HFF-Myc (cell line): ENCODE measurements around the gene C1QTNF3.

Experiments
- DNase-seq: peaks from one replicate; pipeline ENCODE4 v3.0.0-alpha.2; 2011; ENCODE audit warnings: low read depth; ENCODE audit errors: extremely low read depth
- H3K4me3 ChIP-seq: replicated peaks from 2 replicates; pipeline ENCODE4 v1.5.1; 2011; ENCODE audit warnings: low read depth, mild to moderate bottlenecking, control low read depth, low read length
- TF ChIP-seq, protein P1 (sequence below): IDR thresholded peaks from 2 replicates; pipeline ENCODE4 v1.5.1; 2012; ENCODE audit warnings: mild to moderate bottlenecking, low read depth, low read length, control low read depth; ENCODE audit errors: missing control alignments

The C1QTNF3 gene

DNA sequence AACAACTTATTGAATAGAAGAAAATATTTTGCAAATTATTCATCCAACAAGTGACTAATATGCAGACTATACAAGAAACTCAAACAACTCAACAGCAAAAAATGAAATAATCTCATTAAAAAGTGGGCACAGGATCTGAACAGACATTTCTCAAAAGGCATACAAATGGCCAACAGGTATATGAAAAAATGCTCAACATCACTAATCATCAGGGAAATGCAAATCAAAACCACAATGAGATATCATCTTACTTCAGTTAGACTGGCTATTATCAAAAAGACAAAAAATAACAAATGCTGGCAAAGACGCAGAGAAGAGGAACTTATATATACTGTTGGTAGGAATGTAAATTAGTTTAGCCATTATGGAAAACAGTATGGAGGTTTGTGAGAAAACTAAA lies 33.4 kb downstream of the C1QTNF3 start:
- TF ChIP-seq, protein P1, sequence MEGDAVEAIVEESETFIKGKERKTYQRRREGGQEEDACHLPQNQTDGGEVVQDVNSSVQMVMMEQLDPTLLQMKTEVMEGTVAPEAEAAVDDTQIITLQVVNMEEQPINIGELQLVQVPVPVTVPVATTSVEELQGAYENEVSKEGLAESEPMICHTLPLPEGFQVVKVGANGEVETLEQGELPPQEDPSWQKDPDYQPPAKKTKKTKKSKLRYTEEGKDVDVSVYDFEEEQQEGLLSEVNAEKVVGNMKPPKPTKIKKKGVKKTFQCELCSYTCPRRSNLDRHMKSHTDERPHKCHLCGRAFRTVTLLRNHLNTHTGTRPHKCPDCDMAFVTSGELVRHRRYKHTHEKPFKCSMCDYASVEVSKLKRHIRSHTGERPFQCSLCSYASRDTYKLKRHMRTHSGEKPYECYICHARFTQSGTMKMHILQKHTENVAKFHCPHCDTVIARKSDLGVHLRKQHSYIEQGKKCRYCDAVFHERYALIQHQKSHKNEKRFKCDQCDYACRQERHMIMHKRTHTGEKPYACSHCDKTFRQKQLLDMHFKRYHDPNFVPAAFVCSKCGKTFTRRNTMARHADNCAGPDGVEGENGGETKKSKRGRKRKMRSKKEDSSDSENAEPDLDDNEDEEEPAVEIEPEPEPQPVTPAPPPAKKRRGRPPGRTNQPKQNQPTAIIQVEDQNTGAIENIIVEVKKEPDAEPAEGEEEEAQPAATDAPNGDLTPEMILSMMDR: no peak
- no peak overlapping the region for H3K4me3 ChIP-seq
- DNase-seq: no peak

DNA sequence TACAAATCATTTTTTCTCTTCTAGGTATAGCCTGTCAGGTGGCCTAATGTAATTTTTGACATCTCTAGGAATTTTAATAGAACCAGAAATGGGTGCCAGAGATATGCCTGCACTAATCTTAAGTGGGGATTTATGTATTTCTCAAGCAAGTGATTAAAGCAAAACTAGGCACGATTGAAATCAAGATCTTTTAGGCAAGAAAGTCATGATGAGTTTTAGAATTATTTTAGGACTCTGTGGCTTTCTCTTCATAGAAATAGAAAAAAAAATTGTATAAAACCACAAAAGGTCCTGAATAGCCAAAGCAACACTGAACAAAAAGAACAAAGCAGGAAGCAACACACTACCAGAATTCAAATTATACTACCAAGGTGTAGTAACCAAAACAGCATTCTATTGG lies 34.2 kb downstream of the C1QTNF3 start:
- DNase-seq: no peak
- H3K4me3 ChIP-seq: peak overlapping the region; percentile 58
- TF ChIP-seq, protein P1: no peak

DNA sequence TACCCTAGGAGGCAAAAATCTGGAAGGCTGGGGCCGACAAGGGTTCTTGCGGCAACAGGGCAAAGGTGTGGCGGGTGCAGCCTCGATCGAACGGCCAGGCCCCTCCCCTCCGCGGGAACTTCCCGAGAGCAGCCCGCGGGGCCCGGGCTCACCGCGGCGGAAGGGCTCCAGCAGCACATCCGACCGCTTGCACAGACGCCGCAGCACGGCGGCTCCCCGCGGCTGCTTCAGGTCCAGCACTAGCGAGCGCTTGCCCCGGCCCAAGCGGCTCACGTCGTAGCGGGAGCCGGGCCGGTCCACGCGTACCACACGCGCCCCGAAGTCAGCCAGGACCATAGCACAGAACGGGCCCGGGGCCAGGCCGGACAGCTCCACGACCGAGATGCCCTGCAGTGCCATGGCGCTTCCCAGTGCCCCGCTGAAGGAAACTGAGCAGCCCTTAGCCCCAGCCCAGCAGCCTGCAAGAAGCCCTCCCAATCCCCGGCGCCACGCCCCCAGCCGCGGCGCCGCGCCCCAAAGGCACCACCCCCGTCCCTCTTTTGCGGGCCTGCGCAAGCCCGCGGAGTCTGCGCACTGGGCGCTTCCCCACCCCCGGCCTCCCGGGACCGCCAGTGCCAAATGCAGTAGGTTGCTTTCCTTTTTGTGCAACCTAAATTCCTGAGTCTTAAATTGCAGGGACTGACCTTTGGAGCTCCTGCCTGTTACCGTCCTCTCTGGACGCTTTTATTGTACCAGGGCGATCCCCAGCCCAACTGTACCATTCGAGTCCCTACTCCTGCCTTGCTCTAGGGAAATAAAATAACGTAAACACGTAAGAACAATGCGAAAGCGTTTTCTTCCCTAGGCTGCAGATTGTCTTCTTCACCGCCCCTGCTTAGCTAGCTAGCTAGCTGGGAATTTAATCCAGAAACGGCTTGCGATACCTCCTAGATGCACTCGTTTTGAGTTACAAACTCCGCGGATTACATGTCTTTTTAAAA lies 35.1 kb downstream of the C1QTNF3 start, which contains the start of gene AMACR:
Gene AMACR, minus strand, starts transcription at position 430 of the 980 bp plus-strand sequence. Its CDS starts 31 bp downstream, at position 399.
- DNase-seq: peak; percentile 51
- H3K4me3 ChIP-seq: peak within 1 kb of the TSS; percentile 58
- TF ChIP-seq, protein P1: no peak

DNA sequence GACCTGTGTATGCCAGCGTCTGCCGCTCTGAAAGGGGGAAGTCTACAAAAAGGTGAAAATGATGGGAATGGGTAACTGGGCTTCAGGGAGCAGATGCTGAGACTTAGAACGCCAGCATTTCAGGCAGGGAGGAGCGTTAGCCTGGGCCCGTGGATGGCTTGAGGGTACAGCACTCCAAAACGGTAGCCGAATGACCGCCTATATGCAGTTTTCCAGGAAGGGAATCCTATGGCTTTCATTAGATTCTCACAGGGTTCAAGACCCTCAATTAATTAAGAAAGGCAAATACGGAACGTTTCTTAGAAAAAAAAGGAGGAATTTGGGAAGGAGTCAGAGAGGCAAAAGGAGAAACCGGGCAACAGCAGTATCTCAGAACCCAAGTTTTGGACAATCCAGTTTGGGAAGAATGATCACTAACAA lies 35.8 kb downstream of the C1QTNF3 start:
- TF ChIP-seq, protein P1: no peak
- no peak for DNase-seq

DNA sequence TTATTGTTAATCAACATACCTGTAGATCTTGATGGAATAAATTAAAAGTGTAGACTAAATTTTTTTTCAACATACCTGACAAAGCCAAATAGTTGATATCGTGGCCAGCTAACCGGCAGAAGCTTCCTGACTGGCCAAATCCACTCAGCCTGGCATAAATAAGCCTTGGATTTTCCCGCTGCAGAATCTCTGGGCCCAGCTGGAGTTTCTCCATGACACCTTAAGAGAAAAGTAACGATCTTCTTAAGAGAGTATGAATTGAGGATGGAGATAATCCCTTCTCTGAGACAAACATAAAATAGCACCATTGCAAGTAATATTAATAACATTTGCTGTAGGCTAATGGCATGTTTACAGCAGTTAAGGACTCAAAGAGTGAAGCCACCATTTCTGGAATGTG lies 37.3 kb downstream of the C1QTNF3 start:
- TF ChIP-seq, protein P1: no peak
- DNase-seq: no peak

More for the DNA sequence above, 35.8 kb downstream of the C1QTNF3 start:
- H3K4me3 ChIP-seq: peak overlapping the region; percentile 58

DNA sequence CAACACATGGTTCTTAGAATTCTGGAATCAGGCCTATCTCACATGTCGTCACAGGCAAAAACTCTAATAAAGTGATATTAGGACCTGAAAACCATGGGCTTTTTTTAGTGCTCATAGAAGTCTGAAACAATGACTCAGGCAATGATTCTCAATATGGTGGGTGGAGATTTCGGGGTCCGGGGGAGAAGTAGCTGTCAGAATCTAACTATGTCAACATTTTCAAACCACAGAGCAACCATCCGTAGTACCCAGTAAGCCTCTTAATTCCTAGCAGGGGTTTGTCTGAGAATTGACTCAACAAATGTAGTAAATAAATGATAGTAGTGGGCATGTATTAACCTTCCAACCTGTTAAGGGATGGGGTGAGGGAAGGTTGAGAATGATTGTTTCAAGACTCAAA lies 37.8 kb downstream of the C1QTNF3 start:
- no peak for DNase-seq
- H3K4me3 ChIP-seq: no peak overlapping the region
- TF ChIP-seq, protein P1: no peak

More for the DNA sequence above, 37.3 kb downstream of the C1QTNF3 start:
- H3K4me3 ChIP-seq: no peak overlapping the region
